ENCODE data around the gene GRN. TPM values are rescaled to one million over a fixed set of nuclear protein-coding genes. Genes with fewer than 3 reads are reported as not detected.

Gene GRN
- total RNA-seq, 1 donor from 2014 or later: 601 TPM

Other genes starting within 250 kb of the GRN start
- 10.9 and 22.7 TPM in 2 replicates for gene HDAC5, start 221.7 kb upstream of the GRN start, total RNA-seq
- gene HROB, start 203.4 kb upstream of the GRN start, total RNA-seq: 0.70 and 1.2 TPM in 2 replicates
- gene ASB16, start 174.6 kb upstream of the GRN start, total RNA-seq: not detected in 2 replicates
- 21.9 and 38.5 TPM in 2 replicates for gene TMUB2, start 158.3 kb upstream of the GRN start, total RNA-seq
- gene ATXN7L3, start 145.4 kb upstream of the GRN start, total RNA-seq: 45.8 and 61.1 TPM in 2 replicates
- 27.8 and 57.8 TPM in 2 replicates for gene UBTF, start 125.6 kb upstream of the GRN start, total RNA-seq
- not detected in 2 replicates for gene SLC4A1, start 77.2 kb upstream of the GRN start, total RNA-seq
- 2.9 and 3.8 TPM in 2 replicates for gene RUNDC3A, start 36.7 kb upstream of the GRN start, total RNA-seq
- 78.7 and 84.9 TPM in 2 replicates for gene SLC25A39, start 20.5 kb upstream of the GRN start, total RNA-seq
- 2.7 and 2.8 TPM in 2 replicates for gene FAM171A2, start 18.6 kb downstream of the GRN start, total RNA-seq
- 0.60 TPM in 1 of 2 replicates, not detected in the other for gene ITGA2B, start 44.3 kb downstream of the GRN start, total RNA-seq
- gene GPATCH8, start 158.1 kb downstream of the GRN start, total RNA-seq: 8.0 and 43.8 TPM in 2 replicates
- gene FZD2, start 212.2 kb downstream of the GRN start, total RNA-seq: 1.6 and 19.9 TPM in 2 replicates

Measured in renal cortical epithelial cell (primary cell).